Activated T-cell treated with anti-CD3 and anti-CD28 coated beads, Interleukin-2, amount 50 U/mL, for 72 hours (primary cell): ENCODE data around the gene RASSF9. TPM values are rescaled to one million over a fixed set of nuclear protein-coding genes. Genes with fewer than 3 reads are reported as not detected.

Experiments used
- ATAC-seq, 2 donors: fragments of 150-1000 bp; cut with Tn5 transposase; replicated peaks in 1 of 2; 2 replicates each; pipeline ENCODE4 v1.10.0; 2021; ENCODE audit warnings: moderate library complexity in 2 of 2, mild to moderate bottlenecking in 1 of 2
- DNase-seq, 2 donors: peaks; one replicate each; pipeline ENCODE4 v3.0.0; 2021 to 2022; ENCODE audit warnings: mixed read lengths in 1 of 2
- H3K27ac Mint-ChIP-seq: one replicate; pipeline ENCODE4 v1.8.0; 2022; ENCODE audit warnings: mild to moderate bottlenecking, moderate library complexity, mixed read lengths
- H3K27me3 Mint-ChIP-seq: one replicate; pipeline ENCODE4 v1.8.0; 2022; ENCODE audit warnings: low read depth, mixed read lengths
- H3K36me3 Mint-ChIP-seq, 2 donors: one replicate each; pipeline ENCODE4 v1.8.0; 2022; ENCODE audit warnings: mixed read lengths in 2 of 2, mild to moderate bottlenecking in 1 of 2; ENCODE audit not compliant: insufficient read depth in 2 of 2
- H3K4me1 Mint-ChIP-seq: one replicate; pipeline ENCODE4 v1.8.0; 2022; ENCODE audit warnings: low read depth, mixed read lengths
- H3K4me3 Mint-ChIP-seq, 2 donors: one replicate each; pipeline ENCODE4 v1.8.0; 2022; ENCODE audit warnings: mild to moderate bottlenecking in 2 of 2, mixed read lengths in 2 of 2, moderate library complexity in 2 of 2
- H3K9me3 Mint-ChIP-seq, 2 donors: one replicate each; pipeline ENCODE4 v1.8.0; 2022; ENCODE audit warnings: mixed read lengths in 2 of 2
- total RNA-seq, 2 donors: library from RNA; stranded (reverse); gene quantifications; one replicate each; pipeline ENCODE4 v1.2.3, GENCODE V29; 2022

The RASSF9 gene
- total RNA-seq, 2 donors from 2014 or later = not detected

DNA sequence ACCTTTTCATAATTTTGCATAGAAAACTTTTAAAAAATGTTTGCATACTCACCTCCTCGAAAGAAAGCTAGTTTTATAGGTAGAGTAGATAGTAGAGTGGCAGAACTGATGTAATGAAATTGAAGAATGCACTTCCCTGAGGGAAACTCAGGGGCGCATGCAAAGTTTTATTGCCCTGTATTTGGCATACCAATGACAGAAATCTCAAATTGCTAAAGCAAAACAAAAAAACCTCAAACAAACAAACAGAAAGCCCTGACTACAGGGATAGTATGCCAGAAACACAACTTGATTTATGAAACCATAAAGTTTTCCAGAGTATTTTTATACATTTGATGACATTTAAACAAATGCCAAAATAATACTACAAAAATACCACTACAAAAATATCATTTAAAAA, 1.8 kb downstream of the RASSF9 start:
- no peak overlapping the region for H3K4me3 Mint-ChIP-seq

DNA sequence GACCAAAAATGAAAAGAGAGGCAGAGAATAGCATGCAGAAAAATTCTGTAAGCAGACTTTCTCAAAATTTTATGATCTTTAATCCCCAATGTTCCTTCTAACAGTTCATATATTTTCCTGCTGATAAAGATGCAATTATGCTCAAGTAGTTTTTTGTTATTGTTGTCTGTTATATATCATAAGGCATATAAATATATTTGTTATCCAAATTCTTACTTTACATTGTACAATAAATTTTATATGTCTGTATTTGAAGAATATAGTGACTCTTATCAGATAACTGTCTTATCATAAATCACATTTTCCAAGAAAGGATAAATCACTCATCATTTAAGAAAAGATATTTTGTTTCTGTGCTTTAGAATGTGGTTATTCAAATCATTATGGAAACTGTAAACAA, 2.6 kb downstream of the RASSF9 start:
- Mint-ChIP-seq H3K36me3 (no peaks in the 10 kb centered on the region), H3K4me1 (no peaks in the 10 kb centered on the region), H3K4me3 (no peak overlapping the region), H3K9me3 (no peaks in the 10 kb centered on the region), H3K27ac (no peak overlapping the region), H3K27me3 (no peaks in the 10 kb centered on the region)
- DNase-seq = no peak
- ATAC-seq = no peak

More for the DNA sequence above, 1.8 kb downstream of the RASSF9 start:
- DNase-seq (no peak), ATAC-seq (no peak)
- Mint-ChIP-seq H3K27me3 (no peaks in the 10 kb centered on the region), H3K36me3 (no peaks in the 10 kb centered on the region), H3K9me3 (no peaks in the 10 kb centered on the region), H3K4me1 (no peaks in the 10 kb centered on the region), H3K27ac (no peak overlapping the region)

GRCh38 chr12:85831327-85831990, 4.8 kb downstream of the RASSF9 start:
- DNase-seq (no peak), ATAC-seq (no peak)
- no peaks in the 10 kb centered on the region for H3K27me3 Mint-ChIP-seq
- H3K4me3 Mint-ChIP-seq = no peak overlapping the region
- no peak overlapping the region for H3K27ac Mint-ChIP-seq
- H3K36me3 Mint-ChIP-seq = no peaks in the 10 kb centered on the region
- H3K4me1 Mint-ChIP-seq = no peaks in the 10 kb centered on the region
- H3K9me3 Mint-ChIP-seq = peaks cover 4% of the 10 kb centered on the region in 2 donors

GRCh38 chr12:85829391-85829790, 6.8 kb downstream of the RASSF9 start:
- Mint-ChIP-seq H3K4me3 (no peak overlapping the region), H3K4me1 (no peaks in the 10 kb centered on the region), H3K36me3 (no peaks in the 10 kb centered on the region), H3K9me3 (peaks cover 4 to 8% of the 10 kb centered on the region in 2 donors), H3K27ac (no peak overlapping the region), H3K27me3 (no peaks in the 10 kb centered on the region)
- ATAC-seq = no peak
- no peak for DNase-seq

- DNase-seq = no peak
- no peak for ATAC-seq
- Mint-ChIP-seq H3K9me3 (peaks cover 4 to 8% of the 10 kb centered on the region in 2 donors), H3K4me3 (no peak overlapping the region), H3K36me3 (no peaks in the 10 kb centered on the region), H3K4me1 (no peaks in the 10 kb centered on the region), H3K27ac (no peak overlapping the region), H3K27me3 (no peaks in the 10 kb centered on the region)
Measured at GRCh38 chr12:85828576-85828975, 7.6 kb downstream of the RASSF9 start.

DNA sequence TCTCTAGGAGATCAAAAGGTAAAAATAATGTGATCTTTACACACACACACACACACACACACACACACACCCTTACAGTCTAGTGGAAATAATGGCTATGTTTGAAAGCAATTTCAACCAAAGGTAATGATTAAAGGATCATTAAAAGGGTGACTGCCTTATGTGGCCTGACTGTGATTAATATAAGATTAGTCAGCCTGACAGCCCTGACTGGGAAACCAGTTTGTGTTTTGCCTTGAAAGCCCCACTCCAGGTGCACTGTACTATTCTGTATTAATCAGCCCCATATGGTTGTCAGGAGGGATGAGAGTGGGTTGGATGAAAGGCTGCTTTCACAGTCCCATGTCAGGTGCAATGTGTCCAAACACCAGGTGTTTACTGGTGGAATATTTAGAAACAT, 10.5 kb downstream of the RASSF9 start:
- H3K27me3 Mint-ChIP-seq = no peaks in the 10 kb centered on the region
- H3K36me3 Mint-ChIP-seq = no peaks in the 10 kb centered on the region
- no peak for DNase-seq
- H3K9me3 Mint-ChIP-seq = peaks cover 6 to 13% of the 10 kb centered on the region in 2 donors
- no peak overlapping the region for H3K4me3 Mint-ChIP-seq
- H3K27ac Mint-ChIP-seq = no peak overlapping the region
- H3K4me1 Mint-ChIP-seq = no peaks in the 10 kb centered on the region
- no peak for ATAC-seq

DNA sequence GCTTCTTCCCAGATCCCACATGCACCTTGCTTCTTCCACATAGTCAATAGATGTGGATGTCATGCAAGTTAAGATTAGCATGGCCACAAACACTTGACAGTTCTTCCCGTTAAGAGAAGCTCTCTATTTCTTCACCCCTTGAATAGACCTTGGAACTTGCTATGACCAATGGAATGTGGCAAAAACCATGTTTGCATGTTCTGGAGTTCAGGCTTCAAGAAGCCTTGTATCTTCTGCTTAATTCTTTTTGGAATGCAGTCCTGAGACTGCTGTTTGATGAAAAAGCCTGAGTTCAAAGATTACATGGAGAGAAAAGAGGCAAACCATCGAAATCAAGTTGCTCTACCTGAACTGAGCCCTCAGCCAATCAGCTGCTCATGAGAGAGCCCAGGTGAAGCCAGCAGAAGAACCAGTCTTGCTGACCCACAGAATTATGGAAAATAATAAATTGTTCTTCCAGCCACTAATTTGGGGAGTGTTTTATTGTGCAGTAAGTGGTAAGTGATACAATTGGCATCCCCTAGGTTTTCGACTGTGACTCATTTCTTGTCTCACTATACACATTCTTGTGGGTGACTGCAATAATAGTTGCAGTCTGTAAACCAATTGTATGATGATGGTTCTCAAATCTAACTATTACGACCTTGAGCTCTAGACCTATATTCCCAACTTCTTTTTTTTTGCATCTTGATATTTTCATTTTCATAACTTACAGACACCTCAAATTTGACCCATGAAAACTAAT, 12.6 kb downstream of the RASSF9 start:
- Mint-ChIP-seq H3K9me3 (peaks cover 6 to 13% of the 10 kb centered on the region in 2 donors), H3K27ac (no peak overlapping the region), H3K27me3 (no peaks in the 10 kb centered on the region), H3K36me3 (no peaks in the 10 kb centered on the region), H3K4me3 (no peak overlapping the region), H3K4me1 (no peaks in the 10 kb centered on the region)
- DNase-seq (no peak), ATAC-seq (no peak)

DNA sequence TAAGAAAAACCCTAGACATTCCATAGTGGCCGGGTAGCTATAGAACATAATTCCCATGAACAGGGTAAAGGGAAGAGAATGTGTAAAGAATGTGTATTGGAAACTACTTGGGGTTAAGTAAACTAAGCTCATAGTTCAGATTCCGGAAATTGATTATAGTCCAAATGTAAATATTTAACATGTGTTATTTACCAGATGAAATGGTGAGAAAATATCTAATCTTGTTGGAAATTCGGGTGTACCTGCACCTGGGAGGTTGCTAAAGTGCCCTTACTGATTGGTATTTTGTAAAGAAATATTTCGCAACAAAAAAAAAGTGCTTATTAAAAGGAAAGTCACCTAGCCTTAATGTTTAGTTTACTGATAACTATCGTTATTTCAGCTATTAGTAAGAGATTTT, 14.4 kb downstream of the RASSF9 start:
- DNase-seq (no peak), ATAC-seq (no peak)
- H3K36me3 Mint-ChIP-seq = no peaks in the 10 kb centered on the region
- no peak overlapping the region for H3K27ac Mint-ChIP-seq
- no peak overlapping the region for H3K4me3 Mint-ChIP-seq
- peaks cover 1 to 9% of the 10 kb centered on the region in 2 donors for H3K9me3 Mint-ChIP-seq
- H3K4me1 Mint-ChIP-seq = no peaks in the 10 kb centered on the region
- H3K27me3 Mint-ChIP-seq = no peaks in the 10 kb centered on the region

GRCh38 chr12:85821206-85821605, 15.0 kb downstream of the RASSF9 start:
- no peaks in the 10 kb centered on the region for H3K27me3 Mint-ChIP-seq
- no peak overlapping the region for H3K27ac Mint-ChIP-seq
- no peaks in the 10 kb centered on the region for H3K4me1 Mint-ChIP-seq
- peaks cover 1 to 9% of the 10 kb centered on the region in 2 donors for H3K9me3 Mint-ChIP-seq
- H3K4me3 Mint-ChIP-seq = no peak overlapping the region
- no peaks in the 10 kb centered on the region for H3K36me3 Mint-ChIP-seq
- ATAC-seq = no peak
- no peak for DNase-seq

DNA sequence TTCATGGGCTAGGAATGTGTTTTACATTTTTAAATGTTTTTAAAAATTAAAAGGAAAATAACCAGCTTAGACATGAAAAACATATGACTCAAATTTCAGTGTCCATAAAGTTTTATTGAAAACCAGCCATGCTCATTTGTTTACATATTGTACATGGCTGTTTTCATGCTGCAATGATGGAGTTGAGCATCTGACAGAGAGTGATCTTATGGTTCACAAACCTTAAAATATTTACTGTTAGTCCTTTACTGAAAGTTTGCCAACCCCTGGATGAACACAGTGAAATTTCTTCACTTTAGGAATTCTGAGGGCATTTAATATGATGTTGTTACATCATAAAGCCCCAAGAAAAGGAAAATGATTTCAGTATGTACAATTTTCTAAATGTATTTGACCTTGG, 16.1 kb downstream of the RASSF9 start:
- Mint-ChIP-seq H3K4me3 (no peak overlapping the region), H3K27ac (no peak overlapping the region), H3K27me3 (no peaks in the 10 kb centered on the region), H3K4me1 (no peaks in the 10 kb centered on the region), H3K9me3 (peaks cover 1 to 9% of the 10 kb centered on the region in 2 donors), H3K36me3 (no peaks in the 10 kb centered on the region)
- DNase-seq (no peak), ATAC-seq (no peak)

- Mint-ChIP-seq H3K4me3 (no peak overlapping the region), H3K4me1 (no peaks in the 10 kb centered on the region), H3K9me3 (no peaks in the 10 kb centered on the region), H3K36me3 (no peaks in the 10 kb centered on the region), H3K27ac (no peak overlapping the region), H3K27me3 (no peaks in the 10 kb centered on the region)
- no peak for ATAC-seq
- DNase-seq = no peak
Measured at GRCh38 chr12:85814741-85815140, 21.5 kb downstream of the RASSF9 start.

DNA sequence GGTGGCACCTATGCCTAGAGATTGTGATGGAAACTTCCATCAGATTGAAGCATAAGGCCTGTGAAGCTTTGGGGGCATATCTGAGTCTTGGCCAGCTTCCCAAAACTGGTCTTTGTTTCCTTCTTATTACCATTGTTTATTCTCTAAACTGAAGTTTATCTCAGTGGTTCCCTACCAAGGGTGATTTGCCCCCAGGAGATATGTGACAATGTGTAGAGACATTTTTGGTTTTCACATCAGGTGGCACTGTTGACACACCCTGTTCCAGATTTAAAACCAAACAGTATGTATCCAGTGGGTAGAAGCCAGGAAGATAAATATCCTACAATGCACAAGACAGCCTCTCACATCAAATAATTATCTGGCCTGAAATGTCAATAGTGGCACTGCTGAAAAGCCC, 22.1 kb downstream of the RASSF9 start:
- no peak for ATAC-seq
- Mint-ChIP-seq H3K4me1 (no peaks in the 10 kb centered on the region), H3K9me3 (no peaks in the 10 kb centered on the region), H3K36me3 (no peaks in the 10 kb centered on the region), H3K27ac (no peak overlapping the region), H3K4me3 (no peak overlapping the region), H3K27me3 (no peaks in the 10 kb centered on the region)
- DNase-seq = no peak

- DNase-seq (no peak), ATAC-seq (no peak)
- H3K4me1 Mint-ChIP-seq = no peaks in the 10 kb centered on the region
- no peak overlapping the region for H3K4me3 Mint-ChIP-seq
- H3K27me3 Mint-ChIP-seq = no peaks in the 10 kb centered on the region
- no peaks in the 10 kb centered on the region for H3K9me3 Mint-ChIP-seq
- H3K27ac Mint-ChIP-seq = no peak overlapping the region
- no peaks in the 10 kb centered on the region for H3K36me3 Mint-ChIP-seq
Measured at GRCh38 chr12:85809500-85809899, 26.7 kb downstream of the RASSF9 start.

DNA sequence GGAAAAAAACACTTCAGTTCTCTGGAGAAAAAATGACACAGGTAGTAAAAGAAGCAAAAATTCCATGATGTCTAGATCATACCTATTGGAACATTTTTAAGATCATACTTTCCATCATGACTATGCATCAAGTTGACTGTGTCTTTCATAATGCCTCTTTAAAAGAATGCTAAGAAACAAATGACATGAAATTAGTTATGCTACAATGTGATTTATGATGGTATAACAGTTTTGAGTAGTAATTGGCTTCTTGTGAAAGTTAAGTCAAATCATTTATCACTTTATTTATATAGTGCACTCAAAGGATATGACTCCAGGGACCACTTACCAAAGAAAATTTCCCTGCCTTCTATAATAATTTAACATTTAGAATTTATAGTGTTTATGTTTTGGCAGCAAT, 28.5 kb downstream of the RASSF9 start:
- Mint-ChIP-seq H3K9me3 (no peaks in the 10 kb centered on the region), H3K36me3 (no peaks in the 10 kb centered on the region), H3K27me3 (no peaks in the 10 kb centered on the region), H3K4me1 (no peaks in the 10 kb centered on the region), H3K4me3 (no peak overlapping the region), H3K27ac (no peak overlapping the region)
- ATAC-seq (no peak), DNase-seq (no peak)
